GM12892 (cell line): ENCODE data around the gene CD44.
A peak's percentile ranks its signal among the peaks of the same experiment; 100 is the strongest.

Source experiments
- DNase-seq: peaks from one replicate; pipeline ENCODE4 v3.0.0; 2011; ENCODE audit not compliant: insufficient read length
- FAIRE-seq: peaks from 2 replicates; lab custom pipeline; 2011; peaks lifted over from hg19 to GRCh38; lab: Jason Lieb, UNC
- POLR2A ChIP-seq: IDR thresholded peaks from 2 replicates; pipeline ENCODE4 v1.6.1; 2011; ENCODE audit warnings: low read depth, low read length, control low read depth
- POLR2AphosphoS5 ChIP-seq: IDR thresholded peaks from 2 replicates; pipeline ENCODE4 v1.6.1; 2011; ENCODE audit warnings: low read depth, low read length, control low read depth
- TAF1 ChIP-seq: IDR thresholded peaks from 2 replicates; pipeline ENCODE4 v1.6.1; 2011; ENCODE audit warnings: low read depth, mild to moderate bottlenecking, control low read depth, low read length, borderline replicate concordance

The CD44 gene

GRCh38 chr11:35262735-35263134 is 123.8 kb downstream of the CD44 start:
- DNase-seq (no peak), FAIRE-seq (no peak)
- no peak for TF ChIP-seq TAF1
- TF ChIP-seq POLR2A = no peak
- TF ChIP-seq POLR2AphosphoS5 = no peak

- TF ChIP-seq TAF1 (no peak), POLR2AphosphoS5 (no peak), POLR2A (no peak)
- DNase-seq (no peak), FAIRE-seq (peak; percentile 60)
Measured at GRCh38 chr11:35265755-35266454, 126.9 kb downstream of the CD44 start.

- FAIRE-seq (no peak), DNase-seq (no peak)
- no peak for TF ChIP-seq POLR2AphosphoS5
- TF ChIP-seq POLR2A = no peak
- no peak for TF ChIP-seq TAF1
Measured at GRCh38 chr11:35267504-35267903, 128.5 kb downstream of the CD44 start.

GRCh38 chr11:35270342-35270741 is 131.4 kb downstream of the CD44 start:
- no peak for FAIRE-seq
- DNase-seq = no peak

GRCh38 chr11:35271031-35271430 is 132.1 kb downstream of the CD44 start:
- no peak for DNase-seq
- TF ChIP-seq POLR2A = no peak
- TF ChIP-seq POLR2AphosphoS5 = no peak
- no peak for TF ChIP-seq TAF1
- no peak for FAIRE-seq

More at GRCh38 chr11:35270342-35270741, 131.4 kb downstream of the CD44 start:
- TF ChIP-seq TAF1 (no peak), POLR2AphosphoS5 (no peak), POLR2A (no peak)

- FAIRE-seq (peak; percentile 98), DNase-seq (peak; percentile 33)
- TF ChIP-seq POLR2AphosphoS5 (no peak), POLR2A (0 out of 2 replicates have a peak, but pooled peaks have one; percentile 37)
Measured at GRCh38 chr11:35272391-35272902, 133.5 kb downstream of the CD44 start.

- no peak for FAIRE-seq
- no peak for DNase-seq
- TF ChIP-seq POLR2A = no peak
- no peak for TF ChIP-seq TAF1
- no peak for TF ChIP-seq POLR2AphosphoS5
Measured at GRCh38 chr11:35274909-35275785, 136.2 kb downstream of the CD44 start.

GRCh38 chr11:35275786-35276170 is 136.8 kb downstream of the CD44 start:
- no peak for DNase-seq
- no peak for FAIRE-seq
- TF ChIP-seq POLR2A = no peak
- no peak for TF ChIP-seq TAF1
- no peak for TF ChIP-seq POLR2AphosphoS5

- TF ChIP-seq TAF1 (no peak), POLR2AphosphoS5 (no peak), POLR2A (no peak)
- DNase-seq = no peak
- no peak for FAIRE-seq
Measured at GRCh38 chr11:35276396-35277145, 137.6 kb downstream of the CD44 start.

- TF ChIP-seq POLR2A = no peak
- TF ChIP-seq TAF1 = no peak
- TF ChIP-seq POLR2AphosphoS5 = no peak
- no peak for FAIRE-seq
- no peak for DNase-seq
Measured at GRCh38 chr11:35277827-35278226, 138.9 kb downstream of the CD44 start.

- no peak for DNase-seq
- no peak for FAIRE-seq
- TF ChIP-seq POLR2A (no peak), POLR2AphosphoS5 (no peak), TAF1 (no peak)
Measured at GRCh38 chr11:35280727-35281126, 141.8 kb downstream of the CD44 start.
